Measurements from ENCODE around the gene CIP2A. TPM values are rescaled to one million over a fixed set of nuclear protein-coding genes. Genes with fewer than 3 reads are reported as not detected.

Gene CIP2A
- total and polyA plus RNA-seq, 2 of the 13 experiments (the other 11 are each of a cell fraction or from before 2014, with no cell fraction given): 7.8 to 36.9 TPM

DNA sequence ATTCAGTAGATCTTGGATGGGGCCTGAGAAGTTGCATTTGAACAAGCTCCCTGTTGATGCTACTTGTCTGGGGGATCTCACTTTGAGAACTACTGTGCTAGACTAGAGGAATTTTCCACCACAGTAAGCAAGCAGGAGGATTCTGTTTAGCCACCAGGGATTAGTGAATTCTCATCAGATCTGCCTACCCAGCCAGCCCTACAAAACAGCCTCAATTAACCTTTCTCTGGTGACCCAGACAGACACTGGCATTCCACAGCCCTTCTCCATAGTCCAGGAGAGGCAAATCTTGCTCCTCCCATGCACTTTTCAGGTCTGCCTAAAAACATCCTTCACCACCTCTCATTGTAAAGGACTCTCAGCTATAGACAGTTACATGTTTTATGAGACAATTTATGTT is 62.1 kb downstream of the CIP2A start:
- intact Hi-C loops (cut with micrococcal nuclease; ENCODE audit: unreplicated experiment): no loop called here
- Histone ChIP-seq H3K4me1 (ENCODE audit: insufficient read depth, low read length) (no peaks in the 10 kb centered on the region), H3K4me2 (ENCODE audit: low read depth, low read length) (no peak overlapping the region), H3K9ac (ENCODE audit: insufficient read depth, low read depth, low read length) (no peak overlapping the region), H3K79me2 (ENCODE audit: insufficient read depth, low read length) (no peaks in the 10 kb centered on the region), H3K27ac (ENCODE audit: extremely low read length, insufficient read depth, low read length) (no peak overlapping the region), H3K36me3 (replicated peaks in 1 of 2; ENCODE audit: control insufficient read depth in 1 of 2, insufficient read depth in 2 of 2, low read length in 2 of 2) (no peaks in the 10 kb centered on the region), H3K4me3 (replicated peaks in 1 of 3; ENCODE audit: insufficient read depth in 1 of 3, low read depth in 2 of 3, low read length in 3 of 3) (no peak overlapping the region), H4K20me1 (ENCODE audit: insufficient read depth, low read length) (no peaks in the 10 kb centered on the region), H3K27me3 (ENCODE audit: control insufficient read depth in 1 of 2, insufficient read depth in 2 of 2, low read length in 2 of 2) (no peaks in the 10 kb centered on the region), H3K9me3 (ENCODE audit: low read length) (no peaks in the 10 kb centered on the region), H2AFZ (ENCODE audit: low read length) (no peak overlapping the region)
- TF ChIP-seq ZNF264 (CRISPR knock-in tag; IDR thresholded peaks at IDR 0.05) (no peak), SKIL (CRISPR knock-in tag; IDR thresholded peaks at IDR 0.05; ENCODE audit: borderline replicate concordance) (no peak), TP53 (CRISPR knock-in tag; conservative IDR thresholded peaks at IDR 0.05) (no peak), ZNF660 (CRISPR knock-in tag; IDR thresholded peaks at IDR 0.05; ENCODE audit: borderline replicate concordance, low read depth) (no peak), MYC (CRISPR knock-in tag; IDR thresholded peaks at IDR 0.05; ENCODE audit: borderline replicate concordance) (no peak), CREM (IDR thresholded peaks at IDR 0.05) (no peak), CREM (CRISPR knock-in tag; IDR thresholded peaks at IDR 0.05) (no peak), ZNF672 (CRISPR knock-in tag; IDR thresholded peaks at IDR 0.05) (no peak), SAP130 (CRISPR knock-in tag; IDR thresholded peaks at IDR 0.05; ENCODE audit: low read depth) (no peak), ZSCAN20 (CRISPR knock-in tag; IDR thresholded peaks at IDR 0.05; ENCODE audit: borderline replicate concordance) (no peak), HNRNPUL1 (IDR thresholded peaks at IDR 0.05; ENCODE audit: low read depth, low read length) (no peak)
- TF ChIP-seq, protein P1, sequence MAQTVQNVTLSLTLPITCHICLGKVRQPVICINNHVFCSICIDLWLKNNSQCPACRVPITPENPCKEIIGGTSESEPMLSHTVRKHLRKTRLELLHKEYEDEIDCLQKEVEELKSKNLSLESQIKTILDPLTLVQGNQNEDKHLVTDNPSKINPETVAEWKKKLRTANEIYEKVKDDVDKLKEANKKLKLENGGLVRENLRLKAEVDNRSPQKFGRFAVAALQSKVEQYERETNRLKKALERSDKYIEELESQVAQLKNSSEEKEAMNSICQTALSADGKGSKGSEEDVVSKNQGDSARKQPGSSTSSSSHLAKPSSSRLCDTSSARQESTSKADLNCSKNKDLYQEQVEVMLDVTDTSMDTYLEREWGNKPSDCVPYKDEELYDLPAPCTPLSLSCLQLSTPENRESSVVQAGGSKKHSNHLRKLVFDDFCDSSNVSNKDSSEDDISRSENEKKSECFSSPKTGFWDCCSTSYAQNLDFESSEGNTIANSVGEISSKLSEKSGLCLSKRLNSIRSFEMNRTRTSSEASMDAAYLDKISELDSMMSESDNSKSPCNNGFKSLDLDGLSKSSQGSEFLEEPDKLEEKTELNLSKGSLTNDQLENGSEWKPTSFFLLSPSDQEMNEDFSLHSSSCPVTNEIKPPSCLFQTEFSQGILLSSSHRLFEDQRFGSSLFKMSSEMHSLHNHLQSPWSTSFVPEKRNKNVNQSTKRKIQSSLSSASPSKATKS (CRISPR knock-in tag; IDR thresholded peaks at IDR 0.05): no peak
- TF ChIP-seq, protein P2, sequence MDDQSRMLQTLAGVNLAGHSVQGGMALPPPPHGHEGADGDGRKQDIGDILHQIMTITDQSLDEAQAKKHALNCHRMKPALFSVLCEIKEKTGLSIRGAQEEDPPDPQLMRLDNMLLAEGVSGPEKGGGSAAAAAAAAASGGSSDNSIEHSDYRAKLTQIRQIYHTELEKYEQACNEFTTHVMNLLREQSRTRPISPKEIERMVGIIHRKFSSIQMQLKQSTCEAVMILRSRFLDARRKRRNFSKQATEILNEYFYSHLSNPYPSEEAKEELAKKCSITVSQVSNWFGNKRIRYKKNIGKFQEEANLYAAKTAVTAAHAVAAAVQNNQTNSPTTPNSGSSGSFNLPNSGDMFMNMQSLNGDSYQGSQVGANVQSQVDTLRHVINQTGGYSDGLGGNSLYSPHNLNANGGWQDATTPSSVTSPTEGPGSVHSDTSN (CRISPR knock-in tag; IDR thresholded peaks at IDR 0.05; ENCODE audit: borderline replicate concordance): no peak
- TF ChIP-seq, protein P3, sequence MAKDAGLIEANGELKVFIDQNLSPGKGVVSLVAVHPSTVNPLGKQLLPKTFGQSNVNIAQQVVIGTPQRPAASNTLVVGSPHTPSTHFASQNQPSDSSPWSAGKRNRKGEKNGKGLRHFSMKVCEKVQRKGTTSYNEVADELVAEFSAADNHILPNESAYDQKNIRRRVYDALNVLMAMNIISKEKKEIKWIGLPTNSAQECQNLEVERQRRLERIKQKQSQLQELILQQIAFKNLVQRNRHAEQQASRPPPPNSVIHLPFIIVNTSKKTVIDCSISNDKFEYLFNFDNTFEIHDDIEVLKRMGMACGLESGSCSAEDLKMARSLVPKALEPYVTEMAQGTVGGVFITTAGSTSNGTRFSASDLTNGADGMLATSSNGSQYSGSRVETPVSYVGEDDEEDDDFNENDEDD (CRISPR knock-in tag; IDR thresholded peaks at IDR 0.05; ENCODE audit: borderline replicate concordance): no peak
- ChIA-PET POLR2A (no interaction called here), CTCF (ENCODE audit: low intra/inter-chr PET ratio, low total read pairs) (no interaction called here)
- BruUV-seq (replicated peaks): no TSS peak
- in situ Hi-C loops (cut with HindIII; ENCODE audit: extremely low pct_ligation_motif_present, low pct_unique_long_range_greater_than_20kb): no loop called here
- ATAC-seq (no peak), DNase-seq (ENCODE audit: low spot score) (no peak), FAIRE-seq (no peak)
